ENCODE data around the gene ANKRD53.

- TF ChIP-seq BHLHE40 (IDR thresholded peaks at IDR 0.05; ENCODE audit: borderline replicate concordance), result no peak
- no peak for TF ChIP-seq FOXK2 (IDR thresholded peaks at IDR 0.05)
- no peak for TF ChIP-seq HDGF (IDR thresholded peaks at IDR 0.05; ENCODE audit: borderline replicate concordance)
- TF ChIP-seq SP1 (IDR thresholded peaks at IDR 0.05), result no peak
- no peak for TF ChIP-seq SUZ12 (IDR thresholded peaks at IDR 0.05)
- TF ChIP-seq FOXM1 (IDR thresholded peaks at IDR 0.05; ENCODE audit: borderline replicate concordance), result no peak
- no peak for TF ChIP-seq NFRKB (IDR thresholded peaks at IDR 0.05)
- no peak for TF ChIP-seq TARDBP (IDR thresholded peaks at IDR 0.05)
- TF ChIP-seq CTBP1 (IDR thresholded peaks at IDR 0.05; ENCODE audit: borderline replicate concordance), result no peak
- TF ChIP-seq ELF4 (IDR thresholded peaks at IDR 0.05), result no peak
- no peak for TF ChIP-seq LEF1 (IDR thresholded peaks at IDR 0.05; ENCODE audit: borderline replicate concordance)
- TF ChIP-seq PKNOX1 (IDR thresholded peaks at IDR 0.05), result no peak
- no peak for TF ChIP-seq FOXA1 (IDR thresholded peaks at IDR 0.05)
Measured at GRCh38 chr2:70991142-70991541, 12.7 kb downstream of the ANKRD53 start.
